ACHN (cell line): ENCODE results near the gene TMEM250.
A peak's percentile ranks its signal among the peaks of the same experiment; 100 is the strongest.

Experiments used
- DNase-seq: peaks from one replicate; pipeline ENCODE4 v3.0.0-alpha.2; 2015
- in situ Hi-C: cut with HindIII; loops from 2 replicates; pipeline ENCODE4 v1.10.0; 2017; ENCODE audit warnings: low sequenced_read_pairs, low pct_ligation_motif_present, low pct_unique_long_range_greater_than_20kb

The TMEM250 gene

DNA sequence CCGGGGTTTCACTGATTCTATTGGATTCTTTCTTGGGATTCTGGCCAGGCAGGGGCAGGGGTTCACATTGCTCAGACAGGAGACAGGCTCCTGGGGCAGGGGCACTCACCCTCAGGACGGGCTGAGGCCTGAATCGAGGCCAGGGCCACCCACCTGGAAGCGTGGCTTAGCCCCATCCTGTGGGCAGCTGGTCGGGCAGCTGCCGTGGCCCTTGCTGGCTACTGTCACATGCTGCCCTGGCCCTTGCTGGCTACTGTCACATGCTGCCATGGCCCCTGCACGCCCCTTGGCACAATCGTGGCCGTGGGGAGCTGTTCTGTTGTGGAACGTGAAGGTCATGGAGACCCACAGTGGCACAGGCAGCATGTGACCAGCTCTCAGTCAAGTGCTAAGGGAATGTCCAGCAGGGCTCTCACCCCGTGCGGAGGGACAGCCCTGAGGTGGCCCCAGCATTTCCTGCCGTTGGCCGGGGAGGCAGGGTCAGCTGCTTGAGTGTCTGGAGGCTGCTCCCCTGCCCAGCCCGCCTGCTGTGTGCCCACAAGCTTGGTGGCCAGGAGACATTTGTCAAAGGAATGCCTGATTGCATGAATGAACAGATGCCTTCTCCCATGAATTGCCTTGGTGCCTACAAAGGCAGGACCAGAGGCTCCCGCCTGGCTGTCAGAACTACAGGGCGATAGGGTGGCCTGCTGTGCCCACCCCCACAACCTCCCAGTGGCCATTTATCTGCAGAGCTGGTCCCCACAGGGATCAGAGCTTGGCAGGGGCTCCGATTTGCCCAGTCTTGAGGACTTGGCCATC lies 16.9 kb upstream of the TMEM250 start:
- no peak for DNase-seq
- in situ Hi-C loops = no loop called here

DNA sequence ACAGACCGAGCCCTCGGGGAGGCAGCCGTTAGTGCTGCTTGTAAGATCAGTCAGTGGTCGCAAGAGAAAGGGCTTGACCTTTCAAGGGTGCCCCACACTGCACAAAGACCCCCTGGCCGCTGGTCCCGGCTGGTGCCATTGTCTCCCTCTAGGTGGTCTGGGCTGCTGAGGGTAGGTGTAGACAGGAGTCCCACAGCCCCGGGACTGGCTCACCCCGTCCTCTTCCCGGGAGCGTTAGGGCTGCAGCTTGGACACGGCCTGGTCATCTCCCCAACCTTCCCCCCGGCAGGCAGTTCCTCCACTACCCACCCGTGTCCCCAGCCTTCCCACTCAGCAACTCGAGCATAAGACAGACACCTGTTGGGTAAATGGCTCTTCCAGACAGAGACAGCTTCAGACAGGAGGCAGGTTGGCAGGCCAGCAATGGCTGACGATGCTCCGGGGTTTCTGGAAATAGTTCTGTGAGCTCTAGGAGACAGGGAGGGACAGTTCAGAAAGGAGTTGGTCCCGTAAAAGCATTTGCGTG lies 15.3 kb upstream of the TMEM250 start:
- in situ Hi-C loops = no loop called here
- no peak for DNase-seq

DNA sequence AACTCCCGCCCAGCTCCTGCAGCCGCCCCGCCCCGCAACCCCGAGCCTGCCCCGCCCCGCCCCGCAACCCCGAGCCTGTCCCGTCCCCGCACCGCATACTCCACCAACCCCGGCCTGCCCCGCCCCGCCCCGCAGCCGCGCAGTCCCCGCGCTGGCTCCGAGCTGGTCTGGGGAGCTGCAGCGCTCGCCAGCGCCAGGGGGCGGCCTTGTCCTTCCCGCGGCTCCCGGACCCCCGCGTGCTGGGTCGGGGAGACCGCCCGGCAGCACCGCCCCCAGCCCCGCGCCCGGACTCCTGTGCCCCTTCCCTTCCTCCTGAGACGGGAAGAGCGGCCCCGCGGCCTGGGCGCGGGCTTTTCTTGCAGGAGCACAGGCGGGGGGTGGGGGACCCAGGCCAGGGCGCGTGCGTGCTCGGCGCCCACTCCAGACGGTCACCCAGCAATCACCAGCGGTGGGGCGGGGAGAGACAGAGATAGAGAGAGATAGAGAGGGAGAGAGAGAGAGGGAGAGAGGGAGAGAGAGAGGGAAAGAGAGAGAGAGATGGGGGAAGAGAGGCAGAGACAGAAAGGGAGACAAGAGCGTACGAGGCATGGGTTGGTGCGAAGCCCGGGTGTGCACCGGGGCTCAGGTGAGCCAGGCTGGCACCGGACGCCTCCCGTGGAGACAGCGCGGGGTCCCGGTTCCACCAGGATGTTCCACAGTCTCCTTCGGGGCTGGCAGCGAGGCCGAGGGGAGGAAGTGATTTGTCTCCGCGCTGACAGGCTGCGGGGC lies 14.7 kb upstream of the TMEM250 start:
- in situ Hi-C loops = no loop called here
- peak; percentile 36 for DNase-seq

DNA sequence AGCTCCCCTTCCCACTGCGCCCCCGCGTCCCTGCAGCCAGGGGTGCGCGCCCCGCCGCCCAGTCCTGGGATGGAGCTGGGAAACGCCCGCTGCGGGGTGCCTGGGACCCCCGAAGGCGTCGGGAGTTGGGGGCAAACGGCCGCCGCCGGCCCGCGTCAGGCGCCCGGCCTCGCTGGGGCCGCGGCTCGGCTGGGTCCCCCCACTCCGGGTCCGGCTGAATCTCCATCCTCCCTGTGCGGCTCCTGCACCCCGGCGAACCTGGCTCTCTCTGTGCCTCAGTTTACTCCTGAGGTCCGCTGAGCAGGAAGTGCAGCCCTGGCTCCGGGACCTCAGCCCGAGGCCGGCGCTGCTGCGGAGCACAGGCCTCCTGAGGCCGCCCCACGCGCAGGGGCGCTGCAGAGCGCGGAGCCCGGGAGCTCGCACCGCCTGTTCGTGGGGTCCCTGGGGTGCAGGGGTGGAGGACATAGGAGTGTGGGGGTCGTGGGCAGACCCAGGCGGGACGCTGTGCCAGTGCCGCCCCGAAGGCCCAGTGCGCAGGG lies 13.9 kb upstream of the TMEM250 start:
- in situ Hi-C loops = no loop called here
- DNase-seq = no peak

DNA sequence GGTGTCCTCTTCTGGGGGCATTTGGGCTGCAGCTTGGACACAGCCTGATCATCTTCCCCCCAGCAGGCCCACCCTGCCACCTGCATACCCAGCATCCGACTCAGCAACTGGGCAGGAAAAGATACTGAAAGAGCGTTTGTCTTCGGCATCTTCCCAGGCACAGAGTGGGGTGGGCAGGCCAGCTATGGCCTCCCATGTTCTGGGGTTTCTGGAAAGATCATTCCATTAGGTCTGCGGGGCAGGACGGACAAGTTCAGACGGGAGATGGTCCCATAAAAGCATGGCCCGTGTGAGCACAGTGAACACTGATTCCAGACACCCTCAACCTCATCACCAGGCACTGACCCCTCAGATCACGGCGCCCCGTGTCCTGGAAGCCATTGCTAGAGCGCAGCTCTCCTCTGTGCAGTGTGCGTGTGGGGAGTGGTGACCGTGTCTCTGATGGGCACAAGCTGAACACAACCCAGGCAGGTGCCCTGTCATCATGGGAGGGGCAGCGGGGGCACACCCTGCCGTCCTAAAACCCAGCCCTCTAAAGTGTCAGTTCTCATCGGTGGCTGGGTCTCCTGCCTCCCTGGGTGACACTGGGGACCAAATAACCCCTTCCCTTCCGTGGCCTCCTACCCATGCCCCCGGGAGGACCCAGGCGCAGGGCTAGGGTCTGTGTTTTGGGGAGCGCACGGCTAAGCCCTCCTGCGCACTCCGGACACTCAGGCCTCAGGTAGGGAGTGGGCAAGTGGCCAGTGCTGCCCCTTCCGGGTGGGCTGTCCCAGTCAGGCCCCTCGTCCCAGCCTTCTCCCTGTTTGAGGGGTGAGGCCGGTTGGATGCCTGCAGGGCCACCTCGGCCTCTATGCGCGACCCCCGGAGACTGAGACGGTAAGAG lies 13.2 kb upstream of the TMEM250 start:
- no peak for DNase-seq
- in situ Hi-C loops = no loop called here

DNA sequence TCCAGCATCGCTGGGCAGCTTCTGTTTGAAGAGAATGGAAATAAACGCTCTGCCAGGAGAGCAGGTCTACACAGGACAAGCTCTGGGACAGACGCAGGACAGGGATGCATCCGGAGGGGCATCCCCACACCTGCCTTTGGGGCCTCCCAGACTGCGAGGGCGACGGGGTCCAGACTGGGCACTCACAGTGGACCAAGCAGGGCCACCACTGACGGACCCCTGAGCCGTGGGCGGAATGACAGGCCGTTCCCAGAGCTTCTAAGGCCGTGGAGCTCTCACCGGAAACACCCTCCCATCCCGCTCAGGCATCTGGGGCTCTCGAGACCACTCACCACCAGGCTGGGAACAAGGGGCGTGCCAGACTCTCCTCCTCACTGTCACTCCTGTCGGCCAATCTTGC lies 10.5 kb upstream of the TMEM250 start:
- in situ Hi-C loops = no loop called here
- DNase-seq = no peak

DNA sequence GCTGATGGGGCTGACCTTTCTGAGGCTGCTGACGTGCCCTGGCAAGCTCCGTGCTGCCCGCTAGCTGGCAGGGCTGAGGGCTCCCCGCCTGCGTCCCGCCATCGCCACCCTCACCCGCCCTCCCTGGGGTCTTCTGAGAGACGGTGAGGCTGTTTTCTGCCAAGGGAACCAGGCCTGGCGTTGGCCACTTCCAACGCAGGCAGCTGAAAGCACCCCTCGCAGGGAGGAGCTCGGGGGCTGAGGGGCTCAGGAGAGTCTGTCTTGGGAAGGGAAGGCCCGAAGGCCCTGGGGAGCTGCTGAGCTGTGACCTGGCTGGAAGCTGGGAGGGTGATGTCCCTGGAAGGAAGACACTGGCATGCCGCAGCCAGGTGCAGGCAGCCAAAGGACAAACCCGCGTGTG lies 9.8 kb upstream of the TMEM250 start:
- DNase-seq = no peak
- in situ Hi-C loops = no loop called here

DNA sequence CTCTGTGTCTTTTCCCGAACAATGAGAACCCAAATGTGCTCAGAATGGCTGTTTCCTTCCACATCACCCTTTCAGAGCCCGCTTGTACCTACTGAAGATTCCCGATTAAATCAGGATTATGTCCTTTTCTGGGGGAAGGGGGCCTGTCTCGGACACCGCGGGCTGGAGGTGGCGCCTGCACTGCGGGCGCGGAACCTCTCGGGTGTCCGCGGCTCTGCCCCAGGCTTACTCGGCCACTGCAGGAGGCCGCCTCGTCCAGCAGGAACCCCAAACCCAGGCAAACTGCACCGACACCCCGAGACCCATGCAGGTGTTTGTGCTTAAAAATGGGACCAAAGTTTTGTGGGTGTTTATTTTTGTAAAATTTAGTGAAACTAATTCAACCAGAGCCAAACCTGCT lies 8.6 kb upstream of the TMEM250 start:
- in situ Hi-C loops = no loop called here
- no peak for DNase-seq

DNA sequence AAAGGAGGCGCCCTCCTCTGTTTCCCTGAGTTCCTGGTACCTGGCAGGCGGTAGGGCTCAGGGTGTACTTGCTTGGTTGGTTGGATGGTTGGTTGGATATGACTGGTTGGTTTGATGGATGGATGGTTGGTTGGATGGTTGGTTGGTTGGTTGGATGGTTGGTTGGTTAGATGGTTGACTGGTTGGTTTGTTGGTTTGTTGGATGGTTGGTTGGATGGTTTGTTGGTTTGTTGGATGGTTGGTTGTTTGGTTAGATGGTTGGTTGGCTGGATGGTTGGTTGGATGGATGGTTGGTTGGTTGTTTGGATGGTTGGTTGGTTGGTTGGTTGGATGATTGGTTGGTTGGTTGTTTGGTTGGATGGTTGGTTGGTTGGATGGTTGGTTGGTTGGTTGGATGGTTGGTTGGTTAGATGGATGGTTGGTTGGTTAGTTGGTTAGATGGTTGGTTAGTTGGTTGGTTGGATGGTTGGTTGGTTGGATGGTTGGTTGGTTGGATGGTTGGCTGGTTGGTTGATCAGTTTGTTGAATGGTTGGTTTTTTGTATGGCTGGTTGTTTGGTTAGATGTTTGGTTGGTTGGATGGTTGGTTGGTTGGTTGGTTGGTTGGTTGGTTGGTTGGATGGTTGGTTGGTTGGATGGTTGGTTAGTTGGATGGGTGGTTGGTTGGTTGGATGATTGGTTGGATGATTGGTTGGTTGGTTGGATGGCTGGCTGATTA lies 6.5 kb upstream of the TMEM250 start:
- in situ Hi-C loops = no loop called here
- no peak for DNase-seq

DNA sequence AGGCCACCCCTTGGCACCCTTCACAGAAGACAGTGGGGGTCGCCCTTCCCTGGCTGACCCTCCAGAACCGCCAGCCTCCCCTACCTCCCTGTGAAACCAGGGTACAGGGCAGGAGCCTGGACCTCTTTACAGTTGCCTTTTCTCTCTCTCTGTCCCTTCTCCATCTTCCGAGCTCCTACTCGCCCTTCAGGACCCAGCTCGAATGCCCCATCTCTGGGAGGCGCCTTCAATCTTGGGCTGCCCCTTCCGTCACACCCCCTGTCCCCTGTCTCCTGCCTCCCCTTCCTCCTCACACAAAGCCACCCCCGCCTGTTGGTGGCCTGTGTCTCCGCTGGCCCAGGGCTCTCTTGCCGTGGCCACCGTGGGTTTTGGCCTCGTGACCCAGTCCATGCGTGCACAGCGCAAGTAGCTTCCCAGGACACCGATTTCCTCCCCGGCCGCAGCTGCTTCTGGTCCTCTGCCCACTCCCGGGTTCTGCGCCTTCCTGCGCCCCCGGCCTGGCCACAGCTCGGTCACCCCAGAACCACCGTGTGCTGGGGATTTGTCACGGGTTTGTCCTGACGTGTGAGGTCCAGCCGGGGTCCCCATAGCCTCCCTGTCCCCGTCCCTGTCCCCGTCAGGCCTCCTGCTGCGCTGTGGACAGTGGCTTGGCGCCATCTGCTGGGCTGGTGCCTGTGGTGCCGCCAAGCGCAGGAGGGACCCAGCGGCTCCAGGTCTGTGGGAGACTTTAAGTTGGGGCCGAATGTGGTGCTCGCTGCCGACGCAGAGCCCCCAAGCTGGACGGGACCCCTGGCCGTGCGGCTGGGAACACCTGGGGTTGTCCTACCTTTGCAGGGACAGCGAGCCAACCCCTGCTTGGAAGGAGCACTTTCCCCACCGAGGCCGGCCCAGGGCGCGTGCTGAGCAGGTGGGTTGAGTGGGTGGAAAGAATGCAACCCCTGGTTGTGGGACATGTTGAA lies 4.0 kb upstream of the TMEM250 start:
- DNase-seq = peak; percentile 46
- in situ Hi-C loops = no loop called here

DNA sequence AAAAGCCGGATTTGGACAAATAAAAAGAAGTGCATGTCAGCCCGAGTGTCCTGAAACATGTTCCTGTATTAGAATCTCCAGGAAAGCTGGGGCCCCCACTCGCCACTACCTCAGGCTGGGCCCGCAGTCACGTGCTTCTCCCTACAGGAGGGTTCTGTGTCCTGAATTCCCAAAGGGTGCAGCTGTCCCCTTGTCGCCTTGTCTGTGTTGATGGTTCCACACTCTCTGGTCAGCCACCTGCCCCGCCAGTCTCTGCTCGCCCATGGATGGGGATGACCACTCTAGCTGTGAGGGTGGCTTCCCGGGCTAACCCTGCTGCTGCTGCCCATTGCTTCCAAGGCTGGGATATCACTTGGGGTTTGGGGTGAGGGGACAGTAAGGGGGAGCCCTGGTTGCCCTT lies 3.1 kb upstream of the TMEM250 start:
- in situ Hi-C loops = no loop called here
- DNase-seq = no peak

DNA sequence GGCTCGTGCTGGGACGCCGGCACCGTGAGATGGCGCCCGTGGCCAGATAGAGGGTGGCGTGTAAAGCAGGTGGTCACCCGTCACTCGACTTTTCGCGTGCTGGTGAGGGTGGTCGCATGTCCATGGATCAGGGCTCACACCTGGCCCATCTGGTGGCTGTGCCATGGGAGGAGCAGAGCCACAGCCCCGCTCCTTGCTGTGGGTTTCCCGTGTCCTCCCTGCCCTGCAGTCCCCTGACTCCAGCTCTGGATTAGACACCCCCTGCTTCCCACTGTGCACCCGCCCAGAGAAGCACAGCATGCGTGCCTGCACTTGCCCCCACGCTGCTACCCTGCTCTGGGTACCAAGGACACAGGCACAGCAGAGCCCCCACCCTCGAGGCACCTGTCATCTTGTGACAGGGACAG lies 1.8 kb upstream of the TMEM250 start:
- DNase-seq = no peak
- in situ Hi-C loops = no loop called here

DNA sequence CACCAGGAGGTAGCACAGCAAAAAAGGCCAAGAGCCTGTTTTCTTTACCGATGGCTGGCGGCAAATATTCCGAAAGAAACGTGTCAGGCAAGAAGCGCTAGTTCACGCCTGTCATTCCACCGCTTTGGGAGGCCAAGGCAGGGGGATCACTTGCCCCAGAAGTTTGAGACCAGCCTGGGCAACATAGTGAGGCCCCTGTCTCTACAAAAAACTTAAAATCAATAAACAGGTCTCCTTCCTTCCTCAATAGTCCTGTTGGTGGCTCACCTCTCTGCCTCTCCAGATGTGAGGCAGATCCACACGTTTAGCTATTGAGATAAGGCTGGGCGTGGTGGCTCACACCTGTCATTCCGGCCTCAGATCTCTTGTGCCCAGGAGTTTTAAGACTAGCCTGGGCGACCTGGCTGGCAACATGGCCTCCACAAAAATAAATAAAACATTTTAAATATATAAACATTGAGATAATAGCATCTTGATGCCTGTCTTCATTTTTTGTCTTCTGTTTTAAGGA lies 1.3 kb upstream of the TMEM250 start:
- in situ Hi-C loops = no loop called here
- no peak for DNase-seq

DNA sequence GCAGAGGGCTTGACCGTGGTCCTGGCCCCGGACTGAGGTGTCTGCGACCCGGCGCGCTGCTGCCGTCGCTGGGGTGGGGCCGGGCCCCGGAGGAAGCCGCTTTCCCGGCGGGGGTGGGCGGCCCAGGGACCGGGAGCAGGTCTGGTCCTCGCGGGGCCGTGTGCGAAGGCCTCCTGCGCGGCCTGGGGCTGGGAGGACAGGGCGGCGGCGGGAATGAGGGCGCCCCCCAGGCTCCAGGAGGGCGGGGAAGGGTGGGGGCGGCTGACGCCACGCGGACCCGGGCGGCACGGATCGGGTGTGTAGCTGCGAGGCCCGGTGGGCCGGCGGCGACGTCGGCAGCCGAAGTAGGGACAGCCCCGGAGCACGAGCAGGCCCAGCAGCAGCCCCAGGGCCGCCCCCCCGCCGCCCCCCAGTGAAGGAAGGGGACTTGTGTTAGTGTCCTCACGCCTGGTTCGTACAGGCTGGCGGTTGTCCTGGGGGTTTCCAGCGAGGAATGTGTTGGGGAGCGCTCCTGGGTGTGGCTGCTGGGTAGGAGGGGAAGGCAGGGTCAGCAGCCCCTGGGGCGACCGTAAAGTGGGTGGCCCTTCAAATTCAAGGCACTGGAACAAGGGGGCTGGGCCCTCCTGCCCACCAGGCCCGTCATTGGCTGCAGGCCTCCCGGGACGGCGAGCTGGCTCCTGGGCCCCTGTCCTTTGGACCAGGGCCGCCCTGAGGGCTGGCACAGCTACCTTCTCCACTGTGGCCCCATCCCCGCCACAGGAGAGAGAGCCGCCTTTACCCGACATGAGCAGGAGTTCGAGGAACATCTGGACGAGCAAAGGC lies 597 bp upstream of the TMEM250 start:
- in situ Hi-C loops = no loop called here
- DNase-seq = peak; percentile 52

DNA sequence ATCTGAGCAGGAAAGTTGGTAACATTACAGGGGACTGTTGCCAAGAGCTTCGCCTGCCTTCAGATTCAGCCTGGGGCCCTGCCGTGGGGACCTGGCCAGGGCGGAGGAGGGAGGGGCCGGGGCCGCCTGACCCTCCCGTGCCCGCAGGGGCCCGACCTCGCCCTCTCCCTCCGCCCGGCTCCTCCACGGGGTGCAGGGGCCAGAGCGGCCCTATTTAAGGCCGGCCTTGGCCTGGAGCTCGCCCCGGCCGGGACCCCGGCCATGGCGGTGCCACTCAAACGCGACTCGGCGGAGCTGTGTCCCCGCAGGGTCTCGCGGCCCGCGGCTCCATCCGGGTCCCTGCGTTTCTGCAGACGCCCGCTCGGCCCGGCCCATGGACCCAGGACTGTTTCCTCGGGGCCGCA lies 757 bp downstream of the TMEM250 start:
- in situ Hi-C loops = no loop called here
- DNase-seq = no peak

DNA sequence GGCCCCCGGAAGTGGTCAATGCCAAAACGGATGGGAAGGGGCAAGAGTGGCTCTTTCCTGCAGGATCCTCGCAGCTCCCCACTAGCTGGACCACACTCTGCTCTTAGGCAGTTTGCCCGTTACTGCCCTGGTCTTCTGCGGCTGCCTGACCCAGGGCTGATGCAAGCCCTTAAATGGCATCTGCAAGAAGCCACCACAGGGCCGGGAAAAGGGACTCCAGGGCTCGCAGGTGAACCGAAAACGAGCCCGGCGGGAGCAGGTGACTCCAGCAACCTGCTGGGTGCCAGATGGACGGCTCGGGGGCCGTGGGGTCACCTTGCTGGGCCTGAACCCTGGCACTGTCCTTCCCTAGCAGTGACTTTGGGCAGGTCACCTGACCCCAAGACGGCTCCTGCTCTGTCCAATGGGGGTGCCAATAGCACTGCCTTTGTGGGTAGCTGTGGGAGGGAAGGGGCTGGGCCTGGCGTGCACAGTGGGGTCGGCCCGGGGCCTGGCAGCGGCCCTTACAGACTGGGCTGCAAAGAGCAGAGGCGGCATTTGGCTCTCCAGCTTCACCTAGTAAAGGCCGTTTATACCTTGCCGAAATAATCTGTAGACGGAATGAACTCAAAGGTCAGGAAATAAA lies 1.3 kb downstream of the TMEM250 start:
- in situ Hi-C loops = no loop called here
- peak; percentile 14 for DNase-seq
